Activated T-cell treated with anti-CD3 and anti-CD28 coated beads, Interleukin-2, amount 50 U/mL, for 48 hours (primary cell): ENCODE data around the gene LATS2.
"Not testable (repeated sequence)": the region's sequence is repeated elsewhere in the genome, so short reads cannot be mapped to it uniquely, and the experiment has no call there.

Experiments used
- DNase-seq, 2 experiments: peaks; one replicate each; pipeline ENCODE4 v3.0.0-alpha.2; 2020

Gene LATS2

GRCh38 chr13:21075011-21075378 is 13.6 kb upstream of the LATS2 start:
- peak; percentile 56 to 57 for DNase-seq

GRCh38 chr13:21074546-21074945 is 13.2 kb upstream of the LATS2 start:
- no peak for DNase-seq

- DNase-seq = no peak
These were observed 10.5 kb upstream of the LATS2 start for GRCh38 chr13:21071924-21072323.

GRCh38 chr13:21071015-21071414 is 9.6 kb upstream of the LATS2 start:
- no peak for DNase-seq

DNA sequence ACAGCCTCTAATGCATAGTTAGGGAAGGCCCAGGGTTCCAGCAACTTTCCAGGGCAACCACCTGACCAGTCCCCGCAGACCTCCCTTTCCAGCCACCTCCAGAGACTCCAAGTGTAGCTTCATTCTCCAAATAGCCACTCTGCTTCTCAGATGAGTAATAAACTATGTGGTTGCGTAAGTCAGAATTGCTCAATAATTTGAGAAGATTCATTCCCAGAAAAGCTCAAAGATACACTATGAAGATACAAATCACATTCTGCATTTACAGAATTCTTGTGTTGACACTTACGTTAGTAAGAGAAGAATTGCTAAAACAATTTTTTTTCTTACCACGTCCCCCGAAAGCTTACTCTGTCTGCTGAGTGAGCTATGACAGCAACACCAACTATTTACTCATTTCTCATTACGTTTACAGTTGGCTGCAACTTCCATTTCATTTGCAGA is 8.2 kb upstream of the LATS2 start:
- no peak for DNase-seq

DNA sequence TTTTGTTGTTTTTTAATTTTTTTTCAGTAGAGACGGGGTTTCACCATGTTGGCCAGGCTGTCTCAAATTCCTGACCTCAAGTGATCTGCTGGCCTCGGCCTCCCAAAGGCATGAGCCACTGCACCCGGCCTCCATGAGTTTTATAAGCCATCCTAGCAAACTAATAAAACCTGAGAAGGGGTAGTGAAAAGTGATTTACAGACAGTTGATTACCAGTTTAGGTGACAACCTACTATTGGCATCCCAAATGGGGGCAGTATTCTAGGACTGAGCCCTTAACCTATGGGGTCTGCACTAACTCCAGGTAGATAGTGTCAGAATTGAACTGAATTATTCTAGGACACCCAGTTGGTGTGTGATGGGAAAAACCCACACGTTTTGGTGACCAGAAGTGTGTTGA is 6.5 kb upstream of the LATS2 start:
- no peak for DNase-seq

GRCh38 chr13:21066946-21067345 is 5.6 kb upstream of the LATS2 start:
- DNase-seq = no peak

GRCh38 chr13:21065686-21066085 is 4.3 kb upstream of the LATS2 start:
- no peak for DNase-seq

- DNase-seq = no peak
These were observed 1.6 kb upstream of the LATS2 start for GRCh38 chr13:21063031-21063430.

GRCh38 chr13:21060338-21061028 is 903 bp downstream of the LATS2 start:
- peak; percentile 25 to 41 for DNase-seq

DNA sequence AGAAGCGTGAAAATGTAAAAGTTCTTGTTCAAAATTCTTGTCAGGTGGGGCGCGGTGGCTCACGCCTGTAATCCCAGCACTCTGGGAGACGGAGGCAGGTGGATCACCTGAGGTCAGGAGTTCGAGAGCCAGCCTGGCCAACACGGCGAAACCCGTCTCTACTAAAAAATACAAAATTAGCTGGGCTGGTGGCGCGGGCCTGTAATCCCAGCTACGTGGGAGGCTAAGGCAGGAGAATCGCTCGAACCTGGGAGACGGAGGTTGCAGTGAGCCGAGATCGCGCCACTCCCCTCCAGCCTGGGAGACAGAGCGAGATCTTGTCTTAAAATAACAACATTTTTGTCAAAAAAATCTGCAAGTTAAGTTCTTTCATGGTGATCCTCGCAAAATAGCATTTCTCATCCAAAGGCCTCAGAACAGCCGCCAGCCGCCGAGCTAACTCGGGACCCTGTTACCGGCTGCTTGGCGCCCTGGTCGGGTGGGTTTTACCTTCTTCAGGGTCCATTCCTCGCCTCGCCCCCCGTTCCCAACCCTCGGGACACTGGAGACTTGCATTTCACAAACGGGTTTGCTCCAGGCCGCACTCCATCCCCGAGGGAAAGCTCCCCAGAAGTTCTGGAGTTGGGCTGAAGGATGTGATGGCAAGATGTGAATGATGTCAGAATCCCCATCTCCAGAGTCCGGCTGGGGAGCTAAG is 1.6 kb downstream of the LATS2 start:
- DNase-seq = no peak

GRCh38 chr13:21058361-21058760 is 3.0 kb downstream of the LATS2 start:
- no peak for DNase-seq

GRCh38 chr13:21055511-21056045 is 5.8 kb downstream of the LATS2 start:
- no peak for DNase-seq

GRCh38 chr13:21055016-21055415 is 6.4 kb downstream of the LATS2 start:
- DNase-seq = no peak

- DNase-seq = no peak
These were observed 7.1 kb downstream of the LATS2 start for GRCh38 chr13:21054313-21054712.

- DNase-seq = no peak
These were observed 8.2 kb downstream of the LATS2 start for GRCh38 chr13:21053231-21053630.

DNA sequence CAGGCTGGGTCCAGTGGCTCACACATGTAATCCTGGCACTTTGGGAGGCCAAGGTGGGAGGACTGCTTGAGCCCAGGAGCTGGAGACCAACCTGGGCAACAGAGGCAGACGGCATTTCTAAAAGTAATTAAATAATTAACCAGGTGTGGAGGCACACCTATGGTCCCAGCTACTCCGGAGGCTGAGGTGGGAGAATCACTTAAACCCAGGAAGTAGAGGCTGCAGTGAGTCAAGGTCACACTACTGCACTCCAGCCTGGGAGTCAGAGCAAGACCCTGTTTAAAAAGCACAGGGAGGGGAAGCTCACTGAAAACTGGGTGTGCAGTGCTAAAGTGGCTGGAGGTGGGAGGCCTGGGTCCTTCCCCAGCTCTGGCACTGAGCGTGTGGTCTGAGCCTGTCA is 9.7 kb downstream of the LATS2 start:
- DNase-seq = no peak

DNA sequence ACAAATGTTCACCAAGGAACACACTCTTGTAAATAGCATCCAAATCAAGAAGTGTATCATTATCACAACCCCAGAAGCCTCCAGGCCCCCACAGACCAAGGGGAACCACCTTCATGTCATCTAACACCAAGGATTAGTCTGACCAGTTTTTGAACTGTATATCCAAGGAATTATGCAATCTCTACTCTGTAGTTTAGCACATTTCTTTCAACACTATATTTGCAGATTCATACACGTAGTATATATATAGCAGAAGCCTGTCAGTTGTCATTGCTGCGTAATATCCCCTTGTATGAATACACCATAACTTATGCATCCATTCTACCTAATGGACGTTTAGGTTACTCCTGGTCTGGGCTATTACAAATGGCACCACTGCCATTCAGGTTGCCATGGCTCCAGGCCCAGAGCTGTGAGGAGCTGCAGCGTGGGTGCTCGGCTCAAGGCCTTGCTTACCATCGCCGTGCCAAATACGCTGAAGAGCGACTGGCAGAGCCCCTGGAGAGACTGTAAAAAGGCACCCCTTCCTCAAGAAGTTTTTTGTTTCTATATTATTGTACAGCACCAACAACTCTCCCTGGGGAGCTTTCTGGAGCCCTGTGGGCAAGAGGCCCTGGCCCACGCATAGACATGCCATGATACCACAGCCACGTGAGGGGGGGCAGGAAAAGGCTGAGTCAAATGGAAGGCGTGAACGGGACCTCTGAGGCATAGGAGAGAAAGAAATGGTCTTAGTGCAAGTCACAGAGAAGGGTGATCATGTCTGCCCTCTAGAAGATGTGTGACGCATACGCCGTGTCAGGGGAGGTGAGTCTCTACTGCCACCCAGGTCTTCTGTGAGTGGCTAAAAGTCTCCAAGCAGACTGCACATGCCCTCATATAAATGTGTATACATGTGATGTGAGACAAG is 10.8 kb downstream of the LATS2 start:
- peak in 1 of 2 experiments; percentile 33 for DNase-seq

- not testable (repeated sequence) for DNase-seq
These were observed 11.7 kb downstream of the LATS2 start for GRCh38 chr13:21049731-21050130.

- DNase-seq = no peak
These were observed 12.3 kb downstream of the LATS2 start for GRCh38 chr13:21048901-21049698.

GRCh38 chr13:21047591-21048282 is 13.6 kb downstream of the LATS2 start:
- no peak for DNase-seq

DNA sequence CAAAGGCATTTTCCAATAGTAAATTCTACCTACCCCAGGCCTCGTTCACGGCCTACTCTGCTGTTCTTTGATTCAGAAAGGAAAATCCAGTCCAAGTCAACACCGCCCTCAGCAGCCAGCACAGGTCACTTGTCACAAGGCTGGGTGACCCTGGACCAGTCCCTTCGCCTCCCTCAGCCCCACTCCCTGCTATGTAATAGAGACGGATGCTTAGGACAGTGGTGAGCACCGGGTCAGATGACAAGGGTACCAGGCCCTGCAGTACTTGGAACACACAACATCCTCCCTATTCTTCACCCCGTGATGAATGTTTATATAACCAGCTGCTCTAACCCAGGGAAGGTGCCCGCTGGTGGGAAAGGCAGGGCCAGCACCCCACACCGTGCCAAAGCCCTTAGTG is 14.3 kb downstream of the LATS2 start:
- no peak for DNase-seq
